ENCODE measurements around the gene KXD1.

DNA sequence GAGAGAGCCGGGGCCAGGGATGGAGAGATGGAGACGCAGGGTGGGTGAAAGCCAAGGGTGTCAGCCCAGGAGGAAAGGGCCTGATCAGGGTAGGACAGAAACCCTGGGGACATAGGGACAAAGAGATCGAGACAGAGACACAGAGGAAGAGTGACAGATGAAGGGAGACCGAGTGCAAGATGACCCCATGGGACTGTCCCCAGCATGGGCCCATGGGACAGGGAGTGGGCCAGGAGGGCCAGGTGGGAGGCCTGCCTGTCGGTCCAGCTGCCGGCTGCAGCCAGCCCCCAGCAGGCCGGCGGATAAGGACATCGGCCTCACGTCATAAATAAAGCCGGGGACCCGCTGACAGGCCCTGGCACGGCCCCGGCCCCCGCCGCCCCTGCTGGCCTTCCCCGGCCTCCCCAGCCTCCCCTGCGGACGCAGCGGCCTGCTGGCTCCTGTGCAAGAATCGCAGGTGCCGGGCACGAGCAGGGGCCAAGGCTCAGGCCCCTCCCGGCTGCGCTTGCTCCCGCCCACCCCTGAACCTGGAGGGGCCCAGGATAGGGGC is 37.2 kb downstream of the KXD1 start:
- TF ChIP-seq, protein P1, sequence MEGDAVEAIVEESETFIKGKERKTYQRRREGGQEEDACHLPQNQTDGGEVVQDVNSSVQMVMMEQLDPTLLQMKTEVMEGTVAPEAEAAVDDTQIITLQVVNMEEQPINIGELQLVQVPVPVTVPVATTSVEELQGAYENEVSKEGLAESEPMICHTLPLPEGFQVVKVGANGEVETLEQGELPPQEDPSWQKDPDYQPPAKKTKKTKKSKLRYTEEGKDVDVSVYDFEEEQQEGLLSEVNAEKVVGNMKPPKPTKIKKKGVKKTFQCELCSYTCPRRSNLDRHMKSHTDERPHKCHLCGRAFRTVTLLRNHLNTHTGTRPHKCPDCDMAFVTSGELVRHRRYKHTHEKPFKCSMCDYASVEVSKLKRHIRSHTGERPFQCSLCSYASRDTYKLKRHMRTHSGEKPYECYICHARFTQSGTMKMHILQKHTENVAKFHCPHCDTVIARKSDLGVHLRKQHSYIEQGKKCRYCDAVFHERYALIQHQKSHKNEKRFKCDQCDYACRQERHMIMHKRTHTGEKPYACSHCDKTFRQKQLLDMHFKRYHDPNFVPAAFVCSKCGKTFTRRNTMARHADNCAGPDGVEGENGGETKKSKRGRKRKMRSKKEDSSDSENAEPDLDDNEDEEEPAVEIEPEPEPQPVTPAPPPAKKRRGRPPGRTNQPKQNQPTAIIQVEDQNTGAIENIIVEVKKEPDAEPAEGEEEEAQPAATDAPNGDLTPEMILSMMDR (IDR thresholded peaks at IDR 0.05), result no peak
- TF ChIP-seq POLR2A (IDR thresholded peaks at IDR 0.05), result no peak
